Measurements from ENCODE around the gene SAP30. TPM values are rescaled to one million over a fixed set of nuclear protein-coding genes. Genes with fewer than 3 reads are reported as not detected.

SAP30 gene
- polyA plus RNA-seq, 1 donor from 2014 or later = 58.3 TPM

DNA sequence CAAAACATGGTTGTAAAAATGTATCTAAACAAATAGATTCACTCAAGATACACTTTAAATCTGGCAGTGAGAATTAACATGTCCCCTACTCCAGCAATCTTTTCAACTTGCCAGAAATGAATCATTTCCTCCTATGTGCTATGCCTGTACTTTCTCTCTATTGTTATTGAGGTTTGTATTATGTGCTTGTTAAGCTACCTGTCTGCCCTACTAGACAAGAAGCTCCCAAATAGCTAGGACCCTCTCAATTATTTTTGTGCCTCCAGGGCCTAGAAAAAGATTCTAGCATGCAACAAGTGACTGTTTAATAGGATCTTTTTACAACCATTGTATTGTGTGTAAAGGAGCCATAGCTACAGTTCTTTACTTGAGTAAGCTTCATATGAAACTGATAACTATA lies 3.5 kb upstream of the SAP30 start:
- no peaks in the 10 kb centered on the region for H3K79me2 ChIP-seq (replicated peaks; ENCODE audit: insufficient read depth, low read length)
- no peak overlapping the region for H3K27ac ChIP-seq (ENCODE audit: low read length)
- H2AFZ ChIP-seq (ENCODE audit: low read depth, low read length) = no peak overlapping the region
- no peaks in the 10 kb centered on the region for H3K9me2 ChIP-seq (ENCODE audit: insufficient read depth, low read length)
- H3K36me3 ChIP-seq (ENCODE audit: insufficient read depth, low read length) = no peaks in the 10 kb centered on the region
- no peak overlapping the region for H3K4me3 ChIP-seq (ENCODE audit: low read length)
- H3K9ac ChIP-seq (ENCODE audit: low read length) = no peak overlapping the region
- no peaks in the 10 kb centered on the region for H3K27me3 ChIP-seq (ENCODE audit: insufficient read depth, low read depth, low read length)
- no peak overlapping the region for H3K4me2 ChIP-seq (ENCODE audit: low read length)
- no peak for TF ChIP-seq RAD21 (conservative IDR thresholded peaks at IDR 0.05)
- TF ChIP-seq SMC3 (conservative IDR thresholded peaks at IDR 0.05; ENCODE audit: poor library complexity) = no peak
- TF ChIP-seq TAF1 (IDR thresholded peaks at IDR 0.05; ENCODE audit: low read depth) = no peak
- TF ChIP-seq, protein P1, sequence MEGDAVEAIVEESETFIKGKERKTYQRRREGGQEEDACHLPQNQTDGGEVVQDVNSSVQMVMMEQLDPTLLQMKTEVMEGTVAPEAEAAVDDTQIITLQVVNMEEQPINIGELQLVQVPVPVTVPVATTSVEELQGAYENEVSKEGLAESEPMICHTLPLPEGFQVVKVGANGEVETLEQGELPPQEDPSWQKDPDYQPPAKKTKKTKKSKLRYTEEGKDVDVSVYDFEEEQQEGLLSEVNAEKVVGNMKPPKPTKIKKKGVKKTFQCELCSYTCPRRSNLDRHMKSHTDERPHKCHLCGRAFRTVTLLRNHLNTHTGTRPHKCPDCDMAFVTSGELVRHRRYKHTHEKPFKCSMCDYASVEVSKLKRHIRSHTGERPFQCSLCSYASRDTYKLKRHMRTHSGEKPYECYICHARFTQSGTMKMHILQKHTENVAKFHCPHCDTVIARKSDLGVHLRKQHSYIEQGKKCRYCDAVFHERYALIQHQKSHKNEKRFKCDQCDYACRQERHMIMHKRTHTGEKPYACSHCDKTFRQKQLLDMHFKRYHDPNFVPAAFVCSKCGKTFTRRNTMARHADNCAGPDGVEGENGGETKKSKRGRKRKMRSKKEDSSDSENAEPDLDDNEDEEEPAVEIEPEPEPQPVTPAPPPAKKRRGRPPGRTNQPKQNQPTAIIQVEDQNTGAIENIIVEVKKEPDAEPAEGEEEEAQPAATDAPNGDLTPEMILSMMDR (IDR thresholded peaks at IDR 0.05; ENCODE audit: poor library complexity, severe bottlenecking) = no peak
- no peak for TF ChIP-seq POLR2AphosphoS5 (IDR thresholded peaks at IDR 0.05)
- no peak for TF ChIP-seq EP300 (conservative IDR thresholded peaks at IDR 0.05; ENCODE audit: poor library complexity, severe bottlenecking)
- TF ChIP-seq, protein P2, sequence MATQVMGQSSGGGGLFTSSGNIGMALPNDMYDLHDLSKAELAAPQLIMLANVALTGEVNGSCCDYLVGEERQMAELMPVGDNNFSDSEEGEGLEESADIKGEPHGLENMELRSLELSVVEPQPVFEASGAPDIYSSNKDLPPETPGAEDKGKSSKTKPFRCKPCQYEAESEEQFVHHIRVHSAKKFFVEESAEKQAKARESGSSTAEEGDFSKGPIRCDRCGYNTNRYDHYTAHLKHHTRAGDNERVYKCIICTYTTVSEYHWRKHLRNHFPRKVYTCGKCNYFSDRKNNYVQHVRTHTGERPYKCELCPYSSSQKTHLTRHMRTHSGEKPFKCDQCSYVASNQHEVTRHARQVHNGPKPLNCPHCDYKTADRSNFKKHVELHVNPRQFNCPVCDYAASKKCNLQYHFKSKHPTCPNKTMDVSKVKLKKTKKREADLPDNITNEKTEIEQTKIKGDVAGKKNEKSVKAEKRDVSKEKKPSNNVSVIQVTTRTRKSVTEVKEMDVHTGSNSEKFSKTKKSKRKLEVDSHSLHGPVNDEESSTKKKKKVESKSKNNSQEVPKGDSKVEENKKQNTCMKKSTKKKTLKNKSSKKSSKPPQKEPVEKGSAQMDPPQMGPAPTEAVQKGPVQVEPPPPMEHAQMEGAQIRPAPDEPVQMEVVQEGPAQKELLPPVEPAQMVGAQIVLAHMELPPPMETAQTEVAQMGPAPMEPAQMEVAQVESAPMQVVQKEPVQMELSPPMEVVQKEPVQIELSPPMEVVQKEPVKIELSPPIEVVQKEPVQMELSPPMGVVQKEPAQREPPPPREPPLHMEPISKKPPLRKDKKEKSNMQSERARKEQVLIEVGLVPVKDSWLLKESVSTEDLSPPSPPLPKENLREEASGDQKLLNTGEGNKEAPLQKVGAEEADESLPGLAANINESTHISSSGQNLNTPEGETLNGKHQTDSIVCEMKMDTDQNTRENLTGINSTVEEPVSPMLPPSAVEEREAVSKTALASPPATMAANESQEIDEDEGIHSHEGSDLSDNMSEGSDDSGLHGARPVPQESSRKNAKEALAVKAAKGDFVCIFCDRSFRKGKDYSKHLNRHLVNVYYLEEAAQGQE (IDR thresholded peaks at IDR 0.05; ENCODE audit: borderline replicate concordance) = no peak
- no peak for TF ChIP-seq EZH2 (IDR thresholded peaks at IDR 0.05; ENCODE audit: borderline replicate concordance, insufficient read depth, low read length, poor library complexity, severe bottlenecking)
- TF ChIP-seq MXI1 (conservative IDR thresholded peaks at IDR 0.05; ENCODE audit: poor library complexity, severe bottlenecking) = no peak
- no peaks in the 10 kb centered on the region for H4K20me1 ChIP-seq (ENCODE audit: insufficient read depth)
- H3K9me3 ChIP-seq (ENCODE audit: low read length) = no peaks in the 10 kb centered on the region
- H3F3A ChIP-seq (ENCODE audit: insufficient read depth, low read length, poor library complexity, severe bottlenecking) = no peaks in the 10 kb centered on the region

DNA sequence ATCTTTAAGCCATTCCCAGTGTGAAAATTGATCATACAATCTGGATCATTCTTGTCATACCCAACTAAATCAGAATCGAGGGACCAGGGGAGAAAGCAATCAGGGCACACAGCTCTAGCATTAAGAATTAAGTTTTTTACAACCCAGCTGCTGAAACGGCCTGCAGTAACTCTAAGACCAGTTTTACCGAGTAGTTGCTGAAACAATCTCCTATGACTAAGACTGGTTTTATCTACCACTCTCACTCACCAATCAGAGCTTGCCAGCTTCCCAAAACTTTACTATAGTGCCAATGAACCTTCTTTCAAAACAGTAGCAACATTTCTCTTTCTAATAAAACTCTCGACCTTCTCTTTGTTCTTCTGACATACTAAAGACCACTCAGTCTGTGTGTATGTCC lies 2.8 kb upstream of the SAP30 start:
- no peaks in the 10 kb centered on the region for H3K9me3 ChIP-seq (ENCODE audit: low read length)
- H3K4me3 ChIP-seq (ENCODE audit: low read length) = no peak overlapping the region
- H3K9ac ChIP-seq (ENCODE audit: low read length) = no peak overlapping the region
- no peaks in the 10 kb centered on the region for H3K36me3 ChIP-seq (ENCODE audit: insufficient read depth, low read length)
- peaks cover under 1% of the 10 kb centered on the region for H3K79me2 ChIP-seq (replicated peaks; ENCODE audit: insufficient read depth, low read length)
- no peaks in the 10 kb centered on the region for H4K20me1 ChIP-seq (ENCODE audit: insufficient read depth)
- H2AFZ ChIP-seq (ENCODE audit: low read depth, low read length) = no peak overlapping the region
- H3K27ac ChIP-seq (ENCODE audit: low read length) = no peak overlapping the region
- no peaks in the 10 kb centered on the region for H3K9me2 ChIP-seq (ENCODE audit: insufficient read depth, low read length)
- no peaks in the 10 kb centered on the region for H3K27me3 ChIP-seq (ENCODE audit: insufficient read depth, low read depth, low read length)
- no peaks in the 10 kb centered on the region for H3F3A ChIP-seq (ENCODE audit: insufficient read depth, low read length, poor library complexity, severe bottlenecking)
- no peak overlapping the region for H3K4me2 ChIP-seq (ENCODE audit: low read length)
- TF ChIP-seq, protein P2 (IDR thresholded peaks at IDR 0.05; ENCODE audit: borderline replicate concordance) = no peak
- no peak for TF ChIP-seq MXI1 (conservative IDR thresholded peaks at IDR 0.05; ENCODE audit: poor library complexity, severe bottlenecking)
- TF ChIP-seq RAD21 (conservative IDR thresholded peaks at IDR 0.05) = no peak
- TF ChIP-seq SMC3 (conservative IDR thresholded peaks at IDR 0.05; ENCODE audit: poor library complexity) = no peak
- no peak for TF ChIP-seq EZH2 (IDR thresholded peaks at IDR 0.05; ENCODE audit: borderline replicate concordance, insufficient read depth, low read length, poor library complexity, severe bottlenecking)
- no peak for TF ChIP-seq EP300 (conservative IDR thresholded peaks at IDR 0.05; ENCODE audit: poor library complexity, severe bottlenecking)
- TF ChIP-seq, protein P1 (IDR thresholded peaks at IDR 0.05; ENCODE audit: poor library complexity, severe bottlenecking) = no peak
- no peak for TF ChIP-seq POLR2AphosphoS5 (IDR thresholded peaks at IDR 0.05)
- no peak for TF ChIP-seq TAF1 (IDR thresholded peaks at IDR 0.05; ENCODE audit: low read depth)

Measured in neural cell (in vitro differentiated cells).